Muscle of back (tissue), 13 donors: Measurements from ENCODE around the gene UBE2L3. TPM values are rescaled to one million over a fixed set of nuclear protein-coding genes. Genes with fewer than 3 reads are reported as not detected.
"Not testable (repeated sequence)": the region's sequence is repeated elsewhere in the genome, so short reads cannot be mapped to it uniquely, and the experiment has no call there.

Experiments
- DNase-seq, 3 donors: peaks; one replicate each; pipeline versions ENCODE4 v3.0.0 to v3.0.0-alpha.2; 2013
- long read RNA-seq, 9 donors: transcript quantifications; one replicate each; lab custom pipeline, GENCODE V29; 2026
- polyA plus RNA-seq, 10 donors: library from polyadenylated mRNA; unstranded; fragments of 120-200 nt; gene quantifications; one replicate each; pipeline ENCODE4 v1.2.1, GENCODE V29; 2013; ENCODE audit not compliant: insufficient read length in 10 of 10

Gene UBE2L3
- 10 to 100 TPM; 37.1 to 45.5 (median 39.5) TPM for polyA plus RNA-seq
- long read RNA-seq, donor 1, transcript UBE2L3-201 (4 exons, 3,028 nt) = major isoform, 49 of 72 reads
- long read RNA-seq, donor 1, partial matches to known transcripts = 21 of 72 reads
- long read RNA-seq, donor 1, other reads (novel, unspliced or antisense) = 0 of 72 reads
- long read RNA-seq, donor 2, transcript UBE2L3-201 (4 exons, 3,028 nt) = major isoform, 26 of 27 reads
- long read RNA-seq, donor 2, partial matches to known transcripts = 0 of 27 reads
- long read RNA-seq, donor 2, other reads (novel, unspliced or antisense) = 0 of 27 reads
- long read RNA-seq, donor 3 = 0 reads
- long read RNA-seq, donor 4, transcript UBE2L3-201 (4 exons, 3,028 nt) = major isoform, 33 of 34 reads
- long read RNA-seq, donor 4, partial matches to known transcripts = 0 of 34 reads
- long read RNA-seq, donor 4, other reads (novel, unspliced or antisense) = 0 of 34 reads
- long read RNA-seq, donor 5, transcript UBE2L3-201 (4 exons, 3,028 nt) = major isoform, 68 of 80 reads
- long read RNA-seq, donor 5, partial matches to known transcripts = 12 of 80 reads
- long read RNA-seq, donor 5, other reads (novel, unspliced or antisense) = 0 of 80 reads
- long read RNA-seq, donor 6, transcript UBE2L3-201 (4 exons, 3,028 nt) = major isoform, 46 of 59 reads
- long read RNA-seq, donor 6, partial matches to known transcripts = 12 of 59 reads
- long read RNA-seq, donor 6, other reads (novel, unspliced or antisense) = 0 of 59 reads
- long read RNA-seq, donor 7, transcript UBE2L3-201 (4 exons, 3,028 nt) = major isoform, 26 of 26 reads
- long read RNA-seq, donor 7, partial matches to known transcripts = 0 of 26 reads
- long read RNA-seq, donor 7, other reads (novel, unspliced or antisense) = 0 of 26 reads
- long read RNA-seq, donor 8, transcript UBE2L3-201 (4 exons, 3,028 nt) = major isoform, 36 of 38 reads
- long read RNA-seq, donor 8, partial matches to known transcripts = 0 of 38 reads
- long read RNA-seq, donor 8, other reads (novel, unspliced or antisense) = 0 of 38 reads
- long read RNA-seq, donor 9, partial matches to known transcripts = 0 of 2 reads
- long read RNA-seq, donor 9, other reads (novel, unspliced or antisense) = 0 of 2 reads

GRCh38 chr22:21567456-21568346, at the start of gene UBE2L3:
Gene UBE2L3, plus strand, starts transcription at chr22:21567714. Its CDS starts 31 bp downstream, at chr22:21567745.
- peak; percentile 73 to 96 (median 87) for DNase-seq

- not testable (repeated sequence) for DNase-seq
Observed at GRCh38 chr22:21526705-21527500, 40.6 kb upstream of the UBE2L3 start.

GRCh38 chr22:21531525-21531924, 36.0 kb upstream of the UBE2L3 start:
- DNase-seq = not testable (repeated sequence)

- not testable (repeated sequence) for DNase-seq
Observed at GRCh38 chr22:21532863-21533648, 34.5 kb upstream of the UBE2L3 start.

GRCh38 chr22:21539862-21540261, 27.7 kb upstream of the UBE2L3 start:
- DNase-seq = not testable (repeated sequence)

GRCh38 chr22:21544432-21545322, 22.8 kb upstream of the UBE2L3 start:
- DNase-seq = not testable (repeated sequence)

- not testable (repeated sequence) for DNase-seq
Observed at GRCh38 chr22:21549558-21549957, 18.0 kb upstream of the UBE2L3 start.

- not testable (repeated sequence) for DNase-seq
Observed at GRCh38 chr22:21550008-21550677, 17.4 kb upstream of the UBE2L3 start.

- not testable (repeated sequence) for DNase-seq
Observed at GRCh38 chr22:21550678-21551047, 16.9 kb upstream of the UBE2L3 start.

- DNase-seq = not testable (repeated sequence)
Observed at GRCh38 chr22:21551361-21551760, 16.2 kb upstream of the UBE2L3 start, which contains the start of gene RIMBP3C. Gene RIMBP3C, minus strand, starts transcription at chr22:21551461. Its CDS starts 485 bp downstream, at chr22:21550976.

- not testable (repeated sequence) for DNase-seq
Observed at GRCh38 chr22:21559345-21560125, 8.0 kb upstream of the UBE2L3 start.

- DNase-seq = not testable (repeated sequence)
Observed at GRCh38 chr22:21560657-21561056, 6.9 kb upstream of the UBE2L3 start.

- DNase-seq = no peak
Observed at GRCh38 chr22:21563912-21564311, 3.6 kb upstream of the UBE2L3 start.

- no peak for DNase-seq
Observed at GRCh38 chr22:21564411-21564810, 3.1 kb upstream of the UBE2L3 start.

- peak in 2 of 3 donors; percentile 8 to 40 for DNase-seq
Observed at GRCh38 chr22:21568347-21569075, 997 bp downstream of the UBE2L3 start.

GRCh38 chr22:21569076-21569427, 1.5 kb downstream of the UBE2L3 start:
- not testable (repeated sequence) for DNase-seq
